Measurements from ENCODE around the gene MAPK4. TPM values are rescaled to one million over a fixed set of nuclear protein-coding genes. Genes with fewer than 3 reads are reported as not detected.

MAPK4 gene
- total RNA-seq, 2 donors from 2014 or later, result not detected

DNA sequence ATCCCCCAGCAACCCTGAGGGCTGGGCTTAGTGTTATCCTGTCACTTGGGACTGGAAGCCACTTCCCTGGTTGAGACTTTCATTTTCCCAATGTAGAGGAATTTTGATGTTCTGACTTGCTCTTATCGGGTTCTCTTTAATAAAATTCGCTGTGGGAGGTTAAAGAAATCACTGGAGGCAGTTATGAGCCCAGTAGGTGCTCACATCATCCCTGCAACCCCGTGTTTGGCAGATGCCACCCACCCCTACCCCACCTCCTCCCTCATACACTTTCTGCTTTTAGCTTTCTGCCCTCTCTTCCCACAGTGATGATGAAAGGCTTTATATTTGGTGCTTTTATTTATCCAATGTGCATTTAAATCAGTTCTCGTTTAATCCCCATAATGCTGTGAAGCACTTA is 106.6 kb downstream of the MAPK4 start:
- ATAC-seq (replicated peaks in 1 of 2) (no peak), DNase-seq (no peak)
- H3K27ac Mint-ChIP-seq, result no peak overlapping the region
- no peaks in the 10 kb centered on the region for H3K36me3 Mint-ChIP-seq (ENCODE audit: insufficient read depth in 2 of 2)
- no peaks in the 10 kb centered on the region for H3K4me1 Mint-ChIP-seq (ENCODE audit: low read depth)
- H3K4me3 Mint-ChIP-seq, result no peak overlapping the region
- H3K27me3 Mint-ChIP-seq (ENCODE audit: low read depth), result peaks cover 8% of the 10 kb centered on the region
- H3K9me3 Mint-ChIP-seq, result peaks cover 3 to 4% of the 10 kb centered on the region in 2 donors

DNA sequence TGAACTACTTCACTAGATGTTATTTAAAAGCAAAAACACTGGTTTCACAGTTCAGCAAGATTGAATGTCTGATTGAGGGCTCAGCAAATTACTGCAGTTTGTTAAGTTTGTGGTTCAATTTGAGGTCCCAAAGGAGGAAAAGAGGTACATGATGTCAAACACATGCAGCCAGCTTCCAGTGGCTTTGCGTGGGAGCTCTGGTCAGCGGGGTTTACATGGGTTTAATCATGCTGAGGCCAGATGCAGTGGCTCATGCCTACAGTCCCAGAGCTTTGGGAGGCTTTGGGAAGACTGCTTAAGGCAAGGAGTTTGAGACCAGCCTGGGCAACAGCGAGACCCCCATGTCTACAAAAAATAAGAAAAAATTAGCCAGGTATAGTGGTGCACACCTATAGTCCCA is 111.5 kb downstream of the MAPK4 start:
- Mint-ChIP-seq H3K36me3 (ENCODE audit: insufficient read depth in 2 of 2) (no peaks in the 10 kb centered on the region), H3K4me3 (no peak overlapping the region), H3K4me1 (ENCODE audit: low read depth) (no peaks in the 10 kb centered on the region), H3K27me3 (ENCODE audit: low read depth) (peaks cover 8% of the 10 kb centered on the region), H3K9me3 (no peaks in the 10 kb centered on the region), H3K27ac (no peak overlapping the region)
- DNase-seq, result no peak
- ATAC-seq (replicated peaks in 1 of 2), result no peak

DNA sequence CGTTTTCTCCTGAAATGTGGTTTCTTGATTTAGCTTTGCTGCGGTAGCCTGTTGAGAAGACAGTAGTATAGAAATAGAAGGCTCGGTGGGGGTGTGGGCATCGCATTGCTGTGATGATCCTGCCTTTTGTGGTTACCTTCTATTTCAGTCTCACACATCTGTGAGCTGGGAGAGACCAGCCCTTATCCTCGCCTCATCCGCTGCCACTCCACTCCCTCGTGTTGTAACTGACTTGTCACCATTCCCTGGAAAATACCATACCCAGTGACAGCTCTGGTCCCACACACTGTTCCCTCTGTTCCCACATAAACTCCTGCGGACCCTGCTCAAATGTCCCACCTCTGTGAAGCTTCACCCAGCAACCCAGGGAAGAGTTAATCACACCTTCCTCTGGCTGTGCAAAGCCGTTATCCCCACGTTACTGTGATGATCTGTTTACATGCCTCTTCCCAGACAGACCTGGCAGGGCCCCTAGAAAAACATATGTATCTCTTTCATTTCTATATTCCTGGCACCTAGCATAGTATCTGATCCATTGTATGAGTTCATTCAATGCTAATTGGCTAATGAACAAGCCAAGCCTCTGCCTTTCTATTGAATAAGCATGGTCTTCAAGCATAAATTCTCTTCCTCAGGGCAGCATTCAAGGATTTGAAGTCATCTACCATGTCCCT is 114.6 kb downstream of the MAPK4 start:
- H3K27me3 Mint-ChIP-seq (ENCODE audit: low read depth), result no peaks in the 10 kb centered on the region
- H3K27ac Mint-ChIP-seq, result no peak overlapping the region
- no peaks in the 10 kb centered on the region for H3K36me3 Mint-ChIP-seq (ENCODE audit: insufficient read depth in 2 of 2)
- no peak overlapping the region for H3K4me3 Mint-ChIP-seq
- no peaks in the 10 kb centered on the region for H3K9me3 Mint-ChIP-seq
- H3K4me1 Mint-ChIP-seq (ENCODE audit: low read depth), result no peaks in the 10 kb centered on the region
- DNase-seq (no peak), ATAC-seq (replicated peaks in 1 of 2) (no peak)

DNA sequence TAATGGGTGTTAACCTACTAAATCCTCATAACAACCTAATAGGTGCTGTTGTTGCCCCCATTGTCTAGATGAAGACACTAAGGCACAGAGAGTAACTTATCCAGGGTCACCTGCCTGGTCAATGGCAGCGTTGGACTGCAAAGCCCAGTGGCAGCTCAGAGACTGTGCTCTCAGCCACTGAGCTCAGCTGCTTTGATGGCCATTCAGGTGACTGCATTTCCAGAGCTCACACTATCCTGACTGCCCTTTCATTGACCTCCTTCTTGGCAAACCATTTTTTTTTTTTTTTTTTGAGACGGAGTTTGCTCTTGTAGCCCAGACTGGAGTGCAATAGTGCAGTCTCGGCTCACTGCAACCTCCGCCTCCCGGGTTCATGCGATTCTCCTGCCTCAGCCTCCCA is 115.2 kb downstream of the MAPK4 start:
- Mint-ChIP-seq H3K4me3 (no peak overlapping the region), H3K36me3 (ENCODE audit: insufficient read depth in 2 of 2) (no peaks in the 10 kb centered on the region), H3K27me3 (ENCODE audit: low read depth) (no peaks in the 10 kb centered on the region), H3K27ac (no peak overlapping the region), H3K4me1 (ENCODE audit: low read depth) (no peaks in the 10 kb centered on the region), H3K9me3 (no peaks in the 10 kb centered on the region)
- ATAC-seq (replicated peaks in 1 of 2), result no peak
- DNase-seq, result no peak

DNA sequence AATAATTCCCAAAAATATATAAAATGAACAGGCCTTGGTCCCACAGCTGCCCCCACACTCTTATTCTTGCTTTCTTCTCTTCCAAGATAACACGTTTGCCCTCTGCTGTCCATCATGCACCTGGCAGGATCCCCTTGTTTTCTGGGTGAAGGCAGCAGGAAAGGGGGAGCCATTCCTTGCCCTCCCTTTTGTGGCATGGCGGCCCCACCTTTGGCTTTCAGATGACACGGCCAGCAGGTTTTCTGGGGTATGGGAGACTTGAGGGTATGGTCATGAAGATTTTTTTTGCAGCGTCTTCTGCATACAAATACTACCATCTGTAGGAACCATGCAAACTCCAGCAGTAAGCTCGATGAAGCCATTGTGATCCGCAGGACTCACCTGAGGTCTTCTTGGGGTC is 118.8 kb downstream of the MAPK4 start:
- ATAC-seq (replicated peaks in 1 of 2), result no peak
- H3K27ac Mint-ChIP-seq, result no peak overlapping the region
- H3K27me3 Mint-ChIP-seq (ENCODE audit: low read depth), result peaks cover 6% of the 10 kb centered on the region
- no peaks in the 10 kb centered on the region for H3K9me3 Mint-ChIP-seq
- no peak for DNase-seq
- no peaks in the 10 kb centered on the region for H3K4me1 Mint-ChIP-seq (ENCODE audit: low read depth)
- H3K4me3 Mint-ChIP-seq, result no peak overlapping the region
- H3K36me3 Mint-ChIP-seq (ENCODE audit: insufficient read depth in 2 of 2), result no peaks in the 10 kb centered on the region

DNA sequence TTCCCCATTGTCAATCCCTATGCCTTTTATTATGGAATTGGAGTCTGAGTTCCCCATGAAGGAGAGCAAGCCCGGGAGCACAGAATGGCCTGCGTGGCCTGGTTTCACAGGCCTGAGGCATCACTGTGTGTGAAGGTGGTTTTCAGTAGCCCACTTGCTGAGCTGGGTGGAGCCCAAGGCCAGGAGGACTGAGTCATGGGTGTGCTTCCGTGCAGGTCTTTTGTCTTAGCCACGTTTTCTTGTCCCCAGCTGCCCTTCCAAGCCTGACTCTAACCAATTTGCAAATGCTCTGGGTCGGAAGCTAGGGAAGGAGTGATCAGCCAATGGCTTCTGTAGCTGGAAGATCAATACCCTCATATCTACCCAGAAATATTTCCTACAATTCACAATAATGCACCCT is 119.2 kb downstream of the MAPK4 start:
- Mint-ChIP-seq H3K4me3 (no peak overlapping the region), H3K27me3 (ENCODE audit: low read depth) (peaks cover 6% of the 10 kb centered on the region), H3K36me3 (ENCODE audit: insufficient read depth in 2 of 2) (no peaks in the 10 kb centered on the region), H3K27ac (no peak overlapping the region), H3K9me3 (no peaks in the 10 kb centered on the region), H3K4me1 (ENCODE audit: low read depth) (no peaks in the 10 kb centered on the region)
- ATAC-seq (replicated peaks in 1 of 2) (no peak), DNase-seq (no peak)

DNA sequence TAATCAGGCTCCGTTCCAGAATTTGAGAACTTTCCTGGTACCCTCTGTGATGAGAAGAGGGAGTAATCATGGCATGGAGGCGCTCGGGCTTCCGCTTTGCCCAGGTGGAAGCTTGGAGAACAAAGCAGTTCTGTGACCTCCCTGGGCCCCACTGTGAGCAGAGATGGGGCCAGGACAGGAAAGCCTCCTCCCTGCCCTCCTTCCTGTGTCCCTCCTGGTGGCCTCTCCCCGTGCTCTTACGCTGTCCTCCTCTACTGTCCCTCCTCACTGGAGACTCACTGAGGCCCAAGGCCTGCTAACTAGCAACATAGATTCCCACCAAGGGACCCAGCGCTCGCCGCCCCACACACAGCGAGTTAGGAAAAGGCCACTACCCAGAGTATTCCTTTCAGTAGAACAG is 119.8 kb downstream of the MAPK4 start:
- no peaks in the 10 kb centered on the region for H3K9me3 Mint-ChIP-seq
- DNase-seq, result no peak
- no peaks in the 10 kb centered on the region for H3K4me1 Mint-ChIP-seq (ENCODE audit: low read depth)
- H3K27me3 Mint-ChIP-seq (ENCODE audit: low read depth), result peaks cover 6% of the 10 kb centered on the region
- no peak overlapping the region for H3K4me3 Mint-ChIP-seq
- no peaks in the 10 kb centered on the region for H3K36me3 Mint-ChIP-seq (ENCODE audit: insufficient read depth in 2 of 2)
- no peak for ATAC-seq (replicated peaks in 1 of 2)
- H3K27ac Mint-ChIP-seq, result no peak overlapping the region

DNA sequence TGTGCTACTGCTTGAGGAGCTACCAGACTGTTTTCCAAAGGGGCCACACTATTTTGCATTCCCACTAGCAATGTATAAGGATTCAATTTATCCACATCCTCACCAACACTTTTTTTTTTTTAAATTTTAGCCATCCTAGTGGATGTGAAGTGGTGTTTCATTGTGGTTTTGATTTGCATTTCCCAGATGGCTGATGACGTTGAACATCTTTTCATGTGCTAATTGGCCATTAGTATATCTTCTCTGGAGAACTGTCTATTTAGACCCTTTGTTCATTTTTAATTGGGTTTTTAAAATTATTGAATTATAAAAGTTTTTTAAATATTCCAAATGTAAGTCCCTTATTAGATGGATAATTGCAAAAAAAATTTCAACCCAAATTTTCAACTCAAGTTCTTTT is 121.1 kb downstream of the MAPK4 start:
- H3K27ac Mint-ChIP-seq, result no peak overlapping the region
- H3K27me3 Mint-ChIP-seq (ENCODE audit: low read depth), result peaks cover 6% of the 10 kb centered on the region
- no peak overlapping the region for H3K4me3 Mint-ChIP-seq
- no peaks in the 10 kb centered on the region for H3K4me1 Mint-ChIP-seq (ENCODE audit: low read depth)
- no peaks in the 10 kb centered on the region for H3K36me3 Mint-ChIP-seq (ENCODE audit: insufficient read depth in 2 of 2)
- H3K9me3 Mint-ChIP-seq, result no peaks in the 10 kb centered on the region
- no peak for DNase-seq
- no peak for ATAC-seq (replicated peaks in 1 of 2)

DNA sequence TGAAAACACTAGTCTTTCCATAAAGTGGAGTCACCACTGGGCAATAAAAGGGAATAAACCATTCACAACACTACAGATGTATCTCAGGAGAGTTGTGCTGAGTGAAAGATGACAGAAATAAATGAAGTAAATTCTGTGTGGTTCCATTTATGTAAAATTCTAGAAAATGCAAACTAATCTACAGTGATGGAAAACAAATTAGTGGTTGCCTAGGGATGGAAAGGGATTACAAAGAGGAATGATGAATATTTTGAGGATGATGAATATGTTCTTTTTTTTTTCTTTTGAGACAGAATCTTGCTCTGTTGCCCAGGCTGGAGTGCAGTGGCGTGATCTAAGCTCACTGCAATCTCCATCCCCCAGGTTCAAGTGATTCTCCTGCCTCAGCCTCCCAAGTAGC is 123.0 kb downstream of the MAPK4 start:
- DNase-seq, result no peak
- no peaks in the 10 kb centered on the region for H3K4me1 Mint-ChIP-seq (ENCODE audit: low read depth)
- no peak for ATAC-seq (replicated peaks in 1 of 2)
- no peak overlapping the region for H3K27ac Mint-ChIP-seq
- no peak overlapping the region for H3K4me3 Mint-ChIP-seq
- H3K9me3 Mint-ChIP-seq, result no peaks in the 10 kb centered on the region
- no peaks in the 10 kb centered on the region for H3K36me3 Mint-ChIP-seq (ENCODE audit: insufficient read depth in 2 of 2)
- H3K27me3 Mint-ChIP-seq (ENCODE audit: low read depth), result peaks cover 6% of the 10 kb centered on the region

DNA sequence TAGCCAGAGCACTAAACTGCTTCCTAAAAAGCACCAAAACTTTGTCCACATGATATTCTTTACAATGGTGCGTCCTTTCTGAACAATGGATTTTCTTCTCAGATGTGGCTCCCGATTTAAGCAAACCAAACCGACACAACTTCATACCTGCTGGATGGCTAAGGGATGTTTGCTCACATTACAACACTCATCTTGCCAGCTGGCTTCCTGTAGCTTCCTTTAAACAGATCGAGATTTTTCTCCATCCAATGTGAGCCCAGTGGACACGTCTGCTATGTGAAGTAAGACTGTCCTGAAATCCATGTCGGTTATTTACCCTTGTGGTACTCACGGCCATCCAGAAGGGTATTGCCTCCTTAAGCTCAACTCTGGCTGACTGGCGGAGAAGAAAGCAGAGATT is 126.5 kb downstream of the MAPK4 start:
- H3K36me3 Mint-ChIP-seq (ENCODE audit: insufficient read depth in 2 of 2), result no peaks in the 10 kb centered on the region

DNA sequence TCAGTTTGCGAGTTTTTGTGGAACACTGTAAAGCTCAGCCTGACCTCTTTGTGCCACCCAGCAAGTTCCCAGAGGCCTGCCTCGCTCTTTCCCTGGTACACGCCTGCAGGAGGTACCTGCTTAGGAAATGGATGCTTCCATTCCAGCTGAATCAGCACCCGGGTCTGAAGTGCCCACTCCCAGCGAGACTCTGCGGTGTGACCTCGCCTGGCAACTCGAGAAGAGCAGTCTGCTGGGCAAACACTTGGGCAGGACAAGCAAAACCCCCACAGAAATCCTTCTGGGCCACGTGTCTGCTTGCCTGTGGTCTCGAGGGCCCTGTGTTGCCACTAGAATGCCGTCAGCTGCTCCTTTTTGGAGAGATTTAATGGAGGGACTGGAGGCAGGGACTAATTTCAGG is 127.6 kb downstream of the MAPK4 start:
- H3K36me3 Mint-ChIP-seq (ENCODE audit: insufficient read depth in 2 of 2), result no peaks in the 10 kb centered on the region
- H3K9me3 Mint-ChIP-seq, result no peaks in the 10 kb centered on the region
- no peak overlapping the region for H3K27ac Mint-ChIP-seq
- peaks cover under 1% of the 10 kb centered on the region for H3K27me3 Mint-ChIP-seq (ENCODE audit: low read depth)
- DNase-seq, result no peak
- no peak overlapping the region for H3K4me3 Mint-ChIP-seq
- H3K4me1 Mint-ChIP-seq (ENCODE audit: low read depth), result no peaks in the 10 kb centered on the region
- ATAC-seq (replicated peaks in 1 of 2), result no peak

More for the DNA sequence above, 126.5 kb downstream of the MAPK4 start:
- Mint-ChIP-seq H3K4me3 (no peak overlapping the region), H3K27ac (no peak overlapping the region), H3K4me1 (ENCODE audit: low read depth) (no peaks in the 10 kb centered on the region), H3K27me3 (ENCODE audit: low read depth) (peaks cover 6% of the 10 kb centered on the region), H3K9me3 (no peaks in the 10 kb centered on the region)
- ATAC-seq (replicated peaks in 1 of 2), result no peak
- no peak for DNase-seq

DNA sequence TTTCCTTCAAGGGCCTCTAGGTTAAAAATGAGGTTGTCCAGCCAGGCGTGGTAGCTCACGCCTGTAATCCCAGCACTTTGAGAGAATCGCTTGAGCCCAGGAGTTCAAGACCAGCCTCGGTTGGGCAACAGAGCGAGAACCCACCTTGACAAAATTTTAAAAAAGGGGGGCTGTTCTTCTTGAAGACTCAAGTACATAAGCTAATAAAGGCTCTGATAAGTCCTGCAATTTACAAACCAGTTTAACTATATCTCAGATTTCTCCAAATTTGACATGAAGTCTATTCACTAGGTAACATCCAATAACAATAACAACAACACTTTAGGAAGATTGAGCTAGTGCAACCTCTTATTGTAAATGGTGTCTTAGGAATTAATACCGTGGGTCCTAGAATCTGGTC is 129.7 kb downstream of the MAPK4 start:
- DNase-seq, result no peak
- H3K36me3 Mint-ChIP-seq (ENCODE audit: insufficient read depth in 2 of 2), result no peaks in the 10 kb centered on the region
- H3K4me1 Mint-ChIP-seq (ENCODE audit: low read depth), result no peaks in the 10 kb centered on the region
- no peak overlapping the region for H3K27ac Mint-ChIP-seq
- no peaks in the 10 kb centered on the region for H3K9me3 Mint-ChIP-seq
- peaks cover 7% of the 10 kb centered on the region for H3K27me3 Mint-ChIP-seq (ENCODE audit: low read depth)
- no peak for ATAC-seq (replicated peaks in 1 of 2)
- no peak overlapping the region for H3K4me3 Mint-ChIP-seq

DNA sequence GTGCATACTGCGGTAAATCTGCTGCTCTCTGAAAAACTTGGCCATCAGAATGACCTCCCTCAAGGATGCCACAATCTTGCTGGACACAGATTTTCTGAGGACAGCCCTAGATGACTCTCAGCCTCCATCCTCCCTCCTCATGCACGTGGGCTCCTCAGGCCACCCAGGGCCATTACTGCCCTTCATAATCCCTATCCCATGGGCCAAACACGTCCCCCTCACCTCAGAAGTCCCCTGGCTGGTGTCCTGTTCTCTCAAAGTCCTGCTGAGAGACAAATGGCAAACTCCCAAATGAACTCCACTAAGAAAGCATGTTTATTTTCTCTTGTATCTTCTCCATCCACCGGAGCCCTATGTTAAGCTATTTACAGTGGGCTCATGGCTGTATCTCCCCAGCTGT is 134.3 kb downstream of the MAPK4 start:
- Mint-ChIP-seq H3K27ac (no peak overlapping the region), H3K27me3 (ENCODE audit: low read depth) (peaks cover 8% of the 10 kb centered on the region), H3K36me3 (ENCODE audit: insufficient read depth in 2 of 2) (no peaks in the 10 kb centered on the region), H3K9me3 (no peaks in the 10 kb centered on the region), H3K4me3 (no peak overlapping the region), H3K4me1 (ENCODE audit: low read depth) (no peaks in the 10 kb centered on the region)
- no peak for DNase-seq
- no peak for ATAC-seq (replicated peaks in 1 of 2)

DNA sequence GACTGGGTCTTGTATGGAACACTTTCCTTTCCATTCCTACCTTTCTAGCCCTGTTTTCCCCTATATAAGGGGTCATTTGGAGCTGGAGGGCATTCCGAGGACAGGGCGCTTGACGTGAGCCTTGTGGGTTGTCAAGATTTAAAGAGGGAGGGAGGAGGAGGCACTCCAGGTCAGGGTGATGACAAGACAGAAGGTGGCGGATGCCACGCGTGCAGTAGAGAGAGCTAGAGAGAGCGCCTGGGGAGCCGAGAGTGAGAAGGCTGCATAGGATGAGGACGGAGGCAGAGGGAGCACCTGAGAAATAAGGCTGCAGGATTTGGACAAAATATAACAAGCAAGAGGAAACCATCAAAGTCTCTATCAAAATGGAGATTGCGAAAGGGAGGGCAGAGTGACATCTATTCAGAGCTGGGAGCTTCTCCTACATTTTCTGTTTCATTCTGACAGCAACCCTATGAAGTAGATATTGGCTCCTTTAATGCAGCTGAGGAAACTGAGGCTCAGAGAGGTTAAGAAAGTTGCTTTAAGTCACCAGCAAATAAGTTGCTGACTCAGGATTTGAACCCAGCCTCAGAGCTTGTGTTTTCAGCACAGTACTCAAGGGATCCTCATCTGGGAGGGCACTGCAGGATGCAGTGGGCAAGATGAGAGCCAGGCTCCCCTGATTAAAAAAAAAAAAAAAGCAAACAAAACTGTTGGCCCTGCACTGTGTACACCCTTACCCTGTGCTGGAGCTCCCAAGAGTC is 135.7 kb downstream of the MAPK4 start:
- Mint-ChIP-seq H3K9me3 (no peaks in the 10 kb centered on the region), H3K4me1 (ENCODE audit: low read depth) (no peaks in the 10 kb centered on the region)
- no peak for ATAC-seq (replicated peaks in 1 of 2)

More for the DNA sequence above, 135.7 kb downstream of the MAPK4 start:
- H3K27ac Mint-ChIP-seq, result no peak overlapping the region
- H3K27me3 Mint-ChIP-seq (ENCODE audit: low read depth), result peaks cover 8% of the 10 kb centered on the region
- H3K4me3 Mint-ChIP-seq, result no peak overlapping the region
- DNase-seq, result no peak
- no peaks in the 10 kb centered on the region for H3K36me3 Mint-ChIP-seq (ENCODE audit: insufficient read depth in 2 of 2)
